Measurements from ENCODE around the gene COL9A1.

COL9A1 gene

DNA sequence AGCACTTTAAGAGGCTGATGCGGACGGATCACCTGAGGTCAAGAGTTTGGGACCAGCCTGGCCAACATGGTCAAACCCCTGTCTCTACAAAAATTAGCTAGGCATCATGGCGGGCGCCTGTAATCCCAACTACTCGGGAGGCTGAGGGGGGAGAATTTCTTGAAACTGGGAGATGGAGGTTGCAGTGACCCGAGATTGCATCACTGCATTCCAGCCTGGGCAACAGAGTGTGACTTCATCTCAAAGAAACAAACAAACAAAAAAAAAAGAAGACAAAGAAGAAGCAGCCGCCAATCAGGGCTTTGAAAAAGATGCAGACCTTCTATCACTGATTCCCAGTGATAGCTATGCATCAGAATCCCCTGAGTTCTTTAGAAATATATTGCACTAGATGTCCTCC lies 56.8 kb downstream of the COL9A1 start:
- ATAC-seq: no peak
- no peak for TF ChIP-seq ZNF70 (CRISPR knock-in tag; IDR thresholded peaks at IDR 0.05)
- no peak for TF ChIP-seq PPARA (CRISPR knock-in tag; IDR thresholded peaks at IDR 0.05; ENCODE audit: borderline replicate concordance)

DNA sequence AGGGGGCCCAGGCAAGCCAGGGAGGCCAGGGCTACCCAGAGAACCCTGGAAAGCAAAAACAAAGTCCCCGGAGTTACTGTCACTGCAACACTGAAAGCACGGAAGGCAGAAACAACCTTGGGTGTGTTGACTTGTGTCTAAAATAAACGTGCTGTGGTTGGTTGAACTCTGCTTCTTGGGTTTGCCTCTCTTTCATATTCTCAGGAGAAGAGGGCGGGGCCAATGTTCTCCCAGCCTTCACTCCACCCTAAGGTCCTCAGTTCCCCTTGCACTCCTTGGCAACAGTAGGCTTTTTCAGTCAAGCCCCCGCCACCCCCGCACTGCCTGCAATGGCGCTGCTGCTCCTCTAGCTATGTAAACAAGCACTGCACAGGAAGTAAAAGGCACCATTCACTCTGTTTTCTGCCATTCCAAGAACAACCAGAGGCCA lies 60.9 kb downstream of the COL9A1 start:
- no peak for TF ChIP-seq GLIS3 (CRISPR knock-in tag; IDR thresholded peaks at IDR 0.05)
- TF ChIP-seq, protein P1, sequence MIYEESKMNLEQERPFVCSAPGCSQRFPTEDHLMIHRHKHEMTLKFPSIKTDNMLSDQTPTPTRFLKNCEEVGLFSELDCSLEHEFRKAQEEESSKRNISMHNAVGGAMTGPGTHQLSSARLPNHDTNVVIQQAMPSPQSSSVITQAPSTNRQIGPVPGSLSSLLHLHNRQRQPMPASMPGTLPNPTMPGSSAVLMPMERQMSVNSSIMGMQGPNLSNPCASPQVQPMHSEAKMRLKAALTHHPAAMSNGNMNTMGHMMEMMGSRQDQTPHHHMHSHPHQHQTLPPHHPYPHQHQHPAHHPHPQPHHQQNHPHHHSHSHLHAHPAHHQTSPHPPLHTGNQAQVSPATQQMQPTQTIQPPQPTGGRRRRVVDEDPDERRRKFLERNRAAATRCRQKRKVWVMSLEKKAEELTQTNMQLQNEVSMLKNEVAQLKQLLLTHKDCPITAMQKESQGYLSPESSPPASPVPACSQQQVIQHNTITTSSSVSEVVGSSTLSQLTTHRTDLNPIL (CRISPR knock-in tag; IDR thresholded peaks at IDR 0.05; ENCODE audit: low read depth): no peak
- TF ChIP-seq ZFP3 (CRISPR knock-in tag; IDR thresholded peaks at IDR 0.05): no peak
- TF ChIP-seq ZNF70 (CRISPR knock-in tag; IDR thresholded peaks at IDR 0.05): no peak
- TF ChIP-seq ARNTL (CRISPR knock-in tag; IDR thresholded peaks at IDR 0.05; ENCODE audit: borderline replicate concordance, low read depth): no peak
- no peak for TF ChIP-seq CSDC2 (CRISPR knock-in tag; IDR thresholded peaks at IDR 0.05)
- no peak for TF ChIP-seq RARB (CRISPR knock-in tag; IDR thresholded peaks at IDR 0.05)
- TF ChIP-seq ZFP30 (CRISPR knock-in tag; IDR thresholded peaks at IDR 0.05): no peak
- no peak for TF ChIP-seq ESRRG (CRISPR knock-in tag; IDR thresholded peaks at IDR 0.05)
- TF ChIP-seq ISL1 (CRISPR knock-in tag; IDR thresholded peaks at IDR 0.05): no peak
- TF ChIP-seq, protein P2, sequence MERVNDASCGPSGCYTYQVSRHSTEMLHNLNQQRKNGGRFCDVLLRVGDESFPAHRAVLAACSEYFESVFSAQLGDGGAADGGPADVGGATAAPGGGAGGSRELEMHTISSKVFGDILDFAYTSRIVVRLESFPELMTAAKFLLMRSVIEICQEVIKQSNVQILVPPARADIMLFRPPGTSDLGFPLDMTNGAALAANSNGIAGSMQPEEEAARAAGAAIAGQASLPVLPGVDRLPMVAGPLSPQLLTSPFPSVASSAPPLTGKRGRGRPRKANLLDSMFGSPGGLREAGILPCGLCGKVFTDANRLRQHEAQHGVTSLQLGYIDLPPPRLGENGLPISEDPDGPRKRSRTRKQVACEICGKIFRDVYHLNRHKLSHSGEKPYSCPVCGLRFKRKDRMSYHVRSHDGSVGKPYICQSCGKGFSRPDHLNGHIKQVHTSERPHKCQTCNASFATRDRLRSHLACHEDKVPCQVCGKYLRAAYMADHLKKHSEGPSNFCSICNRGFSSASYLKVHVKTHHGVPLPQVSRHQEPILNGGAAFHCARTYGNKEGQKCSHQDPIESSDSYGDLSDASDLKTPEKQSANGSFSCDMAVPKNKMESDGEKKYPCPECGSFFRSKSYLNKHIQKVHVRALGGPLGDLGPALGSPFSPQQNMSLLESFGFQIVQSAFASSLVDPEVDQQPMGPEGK (CRISPR knock-in tag; IDR thresholded peaks at IDR 0.05; ENCODE audit: borderline replicate concordance): no peak
- no peak for ATAC-seq

DNA sequence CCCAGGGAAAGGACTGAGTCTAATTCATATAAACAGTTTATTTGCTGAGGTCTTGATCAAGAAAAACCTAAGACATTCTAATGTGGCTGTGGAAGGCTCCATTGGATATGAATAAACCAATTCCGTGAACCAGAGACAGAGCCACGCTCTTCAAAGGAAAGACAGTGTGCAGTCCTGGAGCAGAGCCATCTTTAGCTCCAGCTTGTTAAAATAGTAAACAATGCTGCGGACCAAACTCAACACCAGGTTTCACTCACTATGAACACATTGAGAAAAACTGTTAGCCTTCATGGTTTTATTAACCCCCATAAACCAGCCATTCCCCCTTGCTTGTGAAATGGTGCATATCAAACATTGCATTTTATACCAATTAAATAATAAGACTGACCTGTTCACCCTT lies 61.9 kb downstream of the COL9A1 start:
- ATAC-seq: no peak
- TF ChIP-seq TCF4 (CRISPR knock-in tag; IDR thresholded peaks at IDR 0.05; ENCODE audit: borderline replicate concordance) (no peak), CSDC2 (CRISPR knock-in tag; IDR thresholded peaks at IDR 0.05) (no peak), BACH2 (CRISPR knock-in tag; IDR thresholded peaks at IDR 0.05; ENCODE audit: borderline replicate concordance) (no peak), ZC3H10 (CRISPR knock-in tag; IDR thresholded peaks at IDR 0.05) (no peak), ZNF70 (CRISPR knock-in tag; IDR thresholded peaks at IDR 0.05) (no peak)
- TF ChIP-seq, protein P3, sequence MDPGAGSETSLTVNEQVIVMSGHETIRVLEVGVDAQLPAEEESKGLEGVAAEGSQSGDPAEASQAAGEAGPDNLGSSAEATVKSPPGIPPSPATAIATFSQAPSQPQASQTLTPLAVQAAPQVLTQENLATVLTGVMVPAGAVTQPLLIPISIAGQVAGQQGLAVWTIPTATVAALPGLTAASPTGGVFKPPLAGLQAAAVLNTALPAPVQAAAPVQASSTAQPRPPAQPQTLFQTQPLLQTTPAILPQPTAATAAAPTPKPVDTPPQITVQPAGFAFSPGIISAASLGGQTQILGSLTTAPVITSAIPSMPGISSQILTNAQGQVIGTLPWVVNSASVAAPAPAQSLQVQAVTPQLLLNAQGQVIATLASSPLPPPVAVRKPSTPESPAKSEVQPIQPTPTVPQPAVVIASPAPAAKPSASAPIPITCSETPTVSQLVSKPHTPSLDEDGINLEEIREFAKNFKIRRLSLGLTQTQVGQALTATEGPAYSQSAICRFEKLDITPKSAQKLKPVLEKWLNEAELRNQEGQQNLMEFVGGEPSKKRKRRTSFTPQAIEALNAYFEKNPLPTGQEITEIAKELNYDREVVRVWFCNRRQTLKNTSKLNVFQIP (CRISPR knock-in tag; IDR thresholded peaks at IDR 0.05; ENCODE audit: borderline replicate concordance, low read depth): no peak
- TF ChIP-seq, protein P4, sequence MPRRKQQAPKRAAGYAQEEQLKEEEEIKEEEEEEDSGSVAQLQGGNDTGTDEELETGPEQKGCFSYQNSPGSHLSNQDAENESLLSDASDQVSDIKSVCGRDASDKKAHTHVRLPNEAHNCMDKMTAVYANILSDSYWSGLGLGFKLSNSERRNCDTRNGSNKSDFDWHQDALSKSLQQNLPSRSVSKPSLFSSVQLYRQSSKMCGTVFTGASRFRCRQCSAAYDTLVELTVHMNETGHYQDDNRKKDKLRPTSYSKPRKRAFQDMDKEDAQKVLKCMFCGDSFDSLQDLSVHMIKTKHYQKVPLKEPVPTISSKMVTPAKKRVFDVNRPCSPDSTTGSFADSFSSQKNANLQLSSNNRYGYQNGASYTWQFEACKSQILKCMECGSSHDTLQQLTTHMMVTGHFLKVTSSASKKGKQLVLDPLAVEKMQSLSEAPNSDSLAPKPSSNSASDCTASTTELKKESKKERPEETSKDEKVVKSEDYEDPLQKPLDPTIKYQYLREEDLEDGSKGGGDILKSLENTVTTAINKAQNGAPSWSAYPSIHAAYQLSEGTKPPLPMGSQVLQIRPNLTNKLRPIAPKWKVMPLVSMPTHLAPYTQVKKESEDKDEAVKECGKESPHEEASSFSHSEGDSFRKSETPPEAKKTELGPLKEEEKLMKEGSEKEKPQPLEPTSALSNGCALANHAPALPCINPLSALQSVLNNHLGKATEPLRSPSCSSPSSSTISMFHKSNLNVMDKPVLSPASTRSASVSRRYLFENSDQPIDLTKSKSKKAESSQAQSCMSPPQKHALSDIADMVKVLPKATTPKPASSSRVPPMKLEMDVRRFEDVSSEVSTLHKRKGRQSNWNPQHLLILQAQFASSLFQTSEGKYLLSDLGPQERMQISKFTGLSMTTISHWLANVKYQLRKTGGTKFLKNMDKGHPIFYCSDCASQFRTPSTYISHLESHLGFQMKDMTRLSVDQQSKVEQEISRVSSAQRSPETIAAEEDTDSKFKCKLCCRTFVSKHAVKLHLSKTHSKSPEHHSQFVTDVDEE (CRISPR knock-in tag; IDR thresholded peaks at IDR 0.05): no peak

DNA sequence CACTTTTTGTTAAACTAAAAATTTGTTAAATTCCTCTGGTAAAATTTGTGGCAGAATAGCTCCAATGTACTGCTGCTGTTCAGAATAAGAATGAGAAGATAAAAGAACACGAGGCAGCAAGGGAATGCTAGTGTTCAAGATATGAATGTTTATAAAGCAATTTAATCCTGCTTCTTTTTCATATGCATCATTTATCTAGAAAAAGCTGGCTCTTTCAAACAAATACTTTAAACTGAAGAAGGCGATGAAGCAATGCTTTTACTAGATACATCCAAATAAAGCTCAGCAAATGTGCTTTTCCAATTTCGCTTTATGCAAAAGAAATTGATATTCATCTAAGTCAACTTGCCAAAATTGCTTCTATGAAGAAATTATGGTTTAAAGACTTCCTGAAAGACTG lies 66.5 kb downstream of the COL9A1 start:
- ATAC-seq: no peak
- TF ChIP-seq ZC3H10 (CRISPR knock-in tag; IDR thresholded peaks at IDR 0.05) (no peak), ESRRG (CRISPR knock-in tag; IDR thresholded peaks at IDR 0.05) (no peak), GLIS3 (CRISPR knock-in tag; IDR thresholded peaks at IDR 0.05) (no peak), ZNF565 (CRISPR knock-in tag; conservative IDR thresholded peaks at IDR 0.05; ENCODE audit: low read depth) (no peak), ZFP30 (CRISPR knock-in tag; IDR thresholded peaks at IDR 0.05) (no peak), SNAI2 (CRISPR knock-in tag; IDR thresholded peaks at IDR 0.05) (no peak), ARNTL (CRISPR knock-in tag; IDR thresholded peaks at IDR 0.05; ENCODE audit: borderline replicate concordance, low read depth) (no peak), PPARA (CRISPR knock-in tag; IDR thresholded peaks at IDR 0.05; ENCODE audit: borderline replicate concordance) (no peak), ZNF70 (CRISPR knock-in tag; IDR thresholded peaks at IDR 0.05) (no peak), BACH2 (CRISPR knock-in tag; IDR thresholded peaks at IDR 0.05; ENCODE audit: borderline replicate concordance) (no peak), ZFP3 (CRISPR knock-in tag; IDR thresholded peaks at IDR 0.05) (no peak), ISL1 (CRISPR knock-in tag; IDR thresholded peaks at IDR 0.05) (no peak), TCF4 (CRISPR knock-in tag; IDR thresholded peaks at IDR 0.05; ENCODE audit: borderline replicate concordance) (no peak)
- TF ChIP-seq, protein P2 (CRISPR knock-in tag; IDR thresholded peaks at IDR 0.05; ENCODE audit: borderline replicate concordance): no peak
- TF ChIP-seq, protein P4 (CRISPR knock-in tag; IDR thresholded peaks at IDR 0.05): no peak
- TF ChIP-seq, protein P3 (CRISPR knock-in tag; IDR thresholded peaks at IDR 0.05; ENCODE audit: borderline replicate concordance, low read depth): no peak
